WTC11 (cell line): ENCODE measurements around the gene SNAP47. TPM values are rescaled to one million over a fixed set of nuclear protein-coding genes. Genes with fewer than 3 reads are reported as not detected.

Experiments used
- ATAC-seq: fragments of 200-7000 bp; cut with Tn5 transposase; 2 replicates; pipeline ENCODE4 v1.10.0; 2021; ENCODE audit warnings: mild to moderate bottlenecking, moderate library complexity
- CTCF ChIA-PET: fragments of 300-600 bp; sonication (Branson Sonifier 250); formaldehyde crosslinking; loops from one replicate; lab custom pipeline; 2021; ENCODE audit warnings: antibody characterized with exemption; lab: Charles Lee
- POLR2A ChIA-PET: fragments of 350-600 bp; sonication (Branson Sonifier 250); formaldehyde crosslinking; loops from one replicate; lab custom pipeline; 2021; ENCODE audit warnings: antibody characterized with exemption; lab: Charles Lee
- DNase-seq: peaks from one replicate; pipeline ENCODE4 v3.0.0; 2021; ENCODE audit warnings: low spot score
- H3K27ac Mint-ChIP-seq: 2 replicates; pipeline ENCODE4 v1.8.0; 2021; ENCODE audit warnings: mixed read lengths
- H3K27me3 Mint-ChIP-seq: 2 replicates; pipeline ENCODE4 v1.8.0; 2021; ENCODE audit warnings: low read depth, mild to moderate bottlenecking, moderate library complexity, mixed read lengths
- H3K36me3 Mint-ChIP-seq: 2 replicates; pipeline ENCODE4 v1.8.0; 2021; ENCODE audit warnings: mixed read lengths
- H3K4me1 Mint-ChIP-seq: 2 replicates; pipeline ENCODE4 v1.8.0; 2022; ENCODE audit warnings: mixed read lengths
- H3K4me3 Mint-ChIP-seq: 2 replicates; pipeline ENCODE4 v1.8.0; 2021; ENCODE audit warnings: mild to moderate bottlenecking, moderate library complexity, mixed read lengths
- H3K9me3 Mint-ChIP-seq: 2 replicates; pipeline ENCODE4 v1.8.0; 2021; ENCODE audit warnings: mixed read lengths
- AR ChIP-seq: fragments of 250-450 bp; sonication (Bioruptor Pico); IDR thresholded peaks from 2 replicates; pipeline ENCODE4 v1.9.0; 2021; ENCODE audit warnings: mild to moderate bottlenecking
- E2F5 ChIP-seq: sonication (generic); formaldehyde crosslinking; IDR thresholded peaks from 2 replicates; pipeline ENCODE4 v1.8.1; 2022; ENCODE audit warnings: mild to moderate bottlenecking, moderate library complexity, missing genetic modification reagents
- FOXP4 ChIP-seq: sonication (generic); formaldehyde crosslinking; IDR thresholded peaks from 2 replicates; pipeline ENCODE4 v1.8.0; 2022; ENCODE audit warnings: mild to moderate bottlenecking, missing genetic modification reagents
- JAZF1 ChIP-seq: fragments of 250-450 bp; sonication (Bioruptor Pico); IDR thresholded peaks from 2 replicates; pipeline ENCODE4 v1.9.0; 2021; ENCODE audit warnings: moderate library complexity, mild to moderate bottlenecking, inconsistent platforms
- NFYB ChIP-seq: sonication (generic); formaldehyde crosslinking; conservative IDR thresholded peaks from 2 replicates; pipeline ENCODE4 v1.8.0; 2022; ENCODE audit warnings: low read depth, missing genetic modification reagents
- SOX15 ChIP-seq: fragments of 250-450 bp; sonication (Bioruptor Pico); IDR thresholded peaks from 2 replicates; pipeline ENCODE4 v1.9.0; 2021; ENCODE audit warnings: mild to moderate bottlenecking
- TEAD4 ChIP-seq: sonication (generic); formaldehyde crosslinking; IDR thresholded peaks from 2 replicates; pipeline ENCODE4 v1.8.0; 2022; ENCODE audit warnings: mild to moderate bottlenecking, missing genetic modification reagents
- ZBTB21 ChIP-seq: sonication (generic); formaldehyde crosslinking; IDR thresholded peaks from 2 replicates; pipeline ENCODE4 v1.8.1; 2023; ENCODE audit warnings: mild to moderate bottlenecking, missing genetic modification reagents, borderline replicate concordance
- ZNF281 ChIP-seq: sonication (generic); formaldehyde crosslinking; IDR thresholded peaks from 2 replicates; pipeline ENCODE4 v1.8.0; 2023; ENCODE audit warnings: mild to moderate bottlenecking, missing genetic modification reagents
- ZNF423 ChIP-seq: fragments of 250-450 bp; sonication (Bioruptor Pico); IDR thresholded peaks from 2 replicates; pipeline ENCODE4 v2.1.2; 2022; ENCODE audit warnings: mild to moderate bottlenecking, moderate library complexity
- ZSCAN18 ChIP-seq: fragments of 250-450 bp; sonication (Bioruptor Pico); IDR thresholded peaks from 2 replicates; pipeline ENCODE4 v2.1.2; 2022; ENCODE audit warnings: mild to moderate bottlenecking, moderate library complexity
- total RNA-seq: library from RNA; stranded (reverse); gene quantifications from 3 replicates; pipeline ENCODE4 v1.2.3, GENCODE V29; 2021
- TF ChIP-seq, protein P1 (sequence below): sonication (generic); formaldehyde crosslinking; IDR thresholded peaks from 2 replicates; pipeline ENCODE4 v1.8.1; 2022; ENCODE audit warnings: low read depth, missing genetic modification reagents, borderline replicate concordance
- TF ChIP-seq, protein P2 (sequence below): fragments of 200-600 bp; IDR thresholded peaks from 2 replicates; pipeline ENCODE4 v1.8.0; 2022; ENCODE audit warnings: antibody characterized with exemption

SNAP47 gene
- total RNA-seq, 1 experiment from 2014 or later = 50.8 TPM

DNA sequence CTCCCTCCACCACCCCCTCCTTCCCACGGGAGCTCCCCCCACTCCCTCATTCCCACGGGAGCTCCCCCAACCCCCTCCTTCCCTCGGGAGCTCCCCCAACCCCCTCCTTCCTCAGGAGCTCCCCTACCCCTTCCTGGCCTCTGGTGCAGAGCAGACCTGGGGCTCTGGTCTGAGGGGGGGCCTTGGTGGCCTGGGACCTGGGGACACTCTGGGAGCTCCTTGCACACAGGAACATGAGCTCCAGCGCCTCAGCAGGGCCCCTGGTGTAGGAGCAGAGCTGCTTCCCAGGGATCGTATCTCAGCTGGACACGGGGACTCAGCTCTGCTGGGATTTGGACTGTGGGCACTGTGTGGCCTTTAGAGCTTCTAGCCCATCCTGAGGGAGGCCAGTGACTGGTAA is 60.5 kb downstream of the SNAP47 start (continued):
- TF ChIP-seq E2F5 (CRISPR knock-in tag) = no peak
- TF ChIP-seq, protein P1, sequence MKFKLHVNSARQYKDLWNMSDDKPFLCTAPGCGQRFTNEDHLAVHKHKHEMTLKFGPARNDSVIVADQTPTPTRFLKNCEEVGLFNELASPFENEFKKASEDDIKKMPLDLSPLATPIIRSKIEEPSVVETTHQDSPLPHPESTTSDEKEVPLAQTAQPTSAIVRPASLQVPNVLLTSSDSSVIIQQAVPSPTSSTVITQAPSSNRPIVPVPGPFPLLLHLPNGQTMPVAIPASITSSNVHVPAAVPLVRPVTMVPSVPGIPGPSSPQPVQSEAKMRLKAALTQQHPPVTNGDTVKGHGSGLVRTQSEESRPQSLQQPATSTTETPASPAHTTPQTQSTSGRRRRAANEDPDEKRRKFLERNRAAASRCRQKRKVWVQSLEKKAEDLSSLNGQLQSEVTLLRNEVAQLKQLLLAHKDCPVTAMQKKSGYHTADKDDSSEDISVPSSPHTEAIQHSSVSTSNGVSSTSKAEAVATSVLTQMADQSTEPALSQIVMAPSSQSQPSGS (CRISPR knock-in tag) = no peak
- no peak for TF ChIP-seq JAZF1
- no peak for TF ChIP-seq FOXP4 (CRISPR knock-in tag)
- TF ChIP-seq NFYB (CRISPR knock-in tag) = no peak
- no peak for TF ChIP-seq AR (CRISPR knock-in tag)
- TF ChIP-seq, all 79 proteins: peak for 0

- ATAC-seq (no peak), DNase-seq (no peak)
- Mint-ChIP-seq H3K27me3 (peaks cover 7% of the 10 kb centered on the region; the same call in 1 of the 2 replicates), H3K36me3 (no peaks in the 10 kb centered on the region), H3K4me3 (no peak overlapping the region), H3K4me1 (peaks cover 15% of the 10 kb centered on the region), H3K9me3 (no peaks in the 10 kb centered on the region), H3K27ac (no peak overlapping the region)
- ChIA-PET CTCF (interaction anchor here (3.8 kb wide), 1 partner anchor 151 kb away, joined by 25 read pairs; the partner anchor contains the start of gene WNT9A), POLR2A (no interaction called here)
- TF ChIP-seq ZNF281 (CRISPR knock-in tag) (no peak), ZBTB21 (no peak), SOX15 (no peak), ZNF423 (CRISPR knock-in tag) (no peak), TEAD4 (CRISPR knock-in tag) (no peak), ZSCAN18 (CRISPR knock-in tag) (no peak), E2F5 (CRISPR knock-in tag) (no peak)
- TF ChIP-seq, protein P2, sequence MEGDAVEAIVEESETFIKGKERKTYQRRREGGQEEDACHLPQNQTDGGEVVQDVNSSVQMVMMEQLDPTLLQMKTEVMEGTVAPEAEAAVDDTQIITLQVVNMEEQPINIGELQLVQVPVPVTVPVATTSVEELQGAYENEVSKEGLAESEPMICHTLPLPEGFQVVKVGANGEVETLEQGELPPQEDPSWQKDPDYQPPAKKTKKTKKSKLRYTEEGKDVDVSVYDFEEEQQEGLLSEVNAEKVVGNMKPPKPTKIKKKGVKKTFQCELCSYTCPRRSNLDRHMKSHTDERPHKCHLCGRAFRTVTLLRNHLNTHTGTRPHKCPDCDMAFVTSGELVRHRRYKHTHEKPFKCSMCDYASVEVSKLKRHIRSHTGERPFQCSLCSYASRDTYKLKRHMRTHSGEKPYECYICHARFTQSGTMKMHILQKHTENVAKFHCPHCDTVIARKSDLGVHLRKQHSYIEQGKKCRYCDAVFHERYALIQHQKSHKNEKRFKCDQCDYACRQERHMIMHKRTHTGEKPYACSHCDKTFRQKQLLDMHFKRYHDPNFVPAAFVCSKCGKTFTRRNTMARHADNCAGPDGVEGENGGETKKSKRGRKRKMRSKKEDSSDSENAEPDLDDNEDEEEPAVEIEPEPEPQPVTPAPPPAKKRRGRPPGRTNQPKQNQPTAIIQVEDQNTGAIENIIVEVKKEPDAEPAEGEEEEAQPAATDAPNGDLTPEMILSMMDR = no peak
- TF ChIP-seq, protein P1 (CRISPR knock-in tag) = no peak
Measured at GRCh38 chr1:227796359-227796915, 61.2 kb downstream of the SNAP47 start.
